Suprapubic skin (tissue), 4 donors: Measurements from ENCODE around the gene CACNA1S. TPM values are rescaled to one million over a fixed set of nuclear protein-coding genes. Genes with fewer than 3 reads are reported as not detected.

ENCODE experiments used
- DNase-seq, 2 donors: peaks; one replicate each; pipeline ENCODE4 v3.0.0-alpha.2; 2019; ENCODE audit warnings: low spot score in 2 of 2
- H3K27ac ChIP-seq: fragments of 200-600 bp; sonication (generic); one replicate; pipeline ENCODE4 v1.5.1; 2019
- H3K27me3 ChIP-seq: fragments of 200-600 bp; sonication (generic); one replicate; pipeline ENCODE4 v1.5.1; 2019
- H3K36me3 ChIP-seq: fragments of 200-600 bp; sonication (generic); one replicate; pipeline ENCODE4 v1.5.1; 2019
- H3K4me1 ChIP-seq: fragments of 200-600 bp; sonication (generic); one replicate; pipeline ENCODE4 v1.5.1; 2019
- H3K4me3 ChIP-seq: fragments of 200-600 bp; sonication (generic); one replicate; pipeline ENCODE4 v1.5.1; 2019; ENCODE audit warnings: mild to moderate bottlenecking
- H3K9me3 ChIP-seq: fragments of 200-600 bp; sonication (generic); one replicate; pipeline ENCODE4 v1.5.1; 2019
- CTCF ChIP-seq, 2 donors: fragments of 200-600 bp in 1 of 2; fragments of 450-650 bp in 1 of 2; sonication (generic) in 1 of 2; IDR thresholded peaks; one replicate each; pipeline ENCODE4 v1.5.1; 2016 to 2019; ENCODE audit warnings: antibody characterized with exemption in 2 of 2, mild to moderate bottlenecking in 1 of 2, moderate library complexity in 1 of 2
- EP300 ChIP-seq: sonication (generic); formaldehyde crosslinking; IDR thresholded peaks from one replicate; pipeline ENCODE4 v1.6.1; 2017; ENCODE audit warnings: antibody characterized with exemption
- POLR2A ChIP-seq, 2 donors: fragments of 450-650 bp; IDR thresholded peaks; one replicate each; pipeline ENCODE4 v1.6.1; 2017; ENCODE audit warnings: antibody characterized with exemption in 2 of 2, mild to moderate bottlenecking in 2 of 2, moderate library complexity in 2 of 2
- POLR2AphosphoS5 ChIP-seq, 3 donors: sonication (generic); formaldehyde crosslinking; IDR thresholded peaks; one replicate each; pipeline ENCODE4 v1.6.1; 2017; ENCODE audit warnings: antibody characterized with exemption in 3 of 3
- WGBS: methylation state at CpG from one replicate; pipeline ENCODE4 v1.1.5; 2018; 5-methylcytosine and 5-hydroxymethylcytosine counted together
- total RNA-seq, 4 donors: library from RNA; depleted of rRNA; stranded (reverse); fragments of >200 nt; gene quantifications; one replicate each; pipeline ENCODE4 v1.1.0, GENCODE V29; 2016

CACNA1S gene
- total RNA-seq, 4 donors from 2014 or later = not detected

- H3K27ac ChIP-seq = no peak overlapping the region
- no peaks in the 10 kb centered on the region for H3K9me3 ChIP-seq
- TF ChIP-seq POLR2AphosphoS5 (IDR thresholded peaks at IDR 0.05) (no peak), CTCF (IDR thresholded peaks at IDR 0.05) (no peak), POLR2A (IDR thresholded peaks at IDR 0.05) (no peak), EP300 (no peak)
- H3K4me3 ChIP-seq = no peak overlapping the region
- no peaks in the 10 kb centered on the region for H3K27me3 ChIP-seq
- 43% methylated on average over 1 of the region's 1 CpG for WGBS
- no peaks in the 10 kb centered on the region for H3K36me3 ChIP-seq
- H3K4me1 ChIP-seq = no peaks in the 10 kb centered on the region
- no peak for DNase-seq
Measured at GRCh38 chr1:201104141-201104540, 8.1 kb downstream of the CACNA1S start.

- Histone ChIP-seq H3K4me3 (no peak overlapping the region), H3K36me3 (no peaks in the 10 kb centered on the region), H3K27ac (no peak overlapping the region), H3K27me3 (no peaks in the 10 kb centered on the region), H3K9me3 (no peaks in the 10 kb centered on the region), H3K4me1 (no peaks in the 10 kb centered on the region)
- no peak for DNase-seq
- 77% methylated on average over 8 of the region's 9 CpGs for WGBS
- no peak for TF ChIP-seq POLR2AphosphoS5 (IDR thresholded peaks at IDR 0.05)
- TF ChIP-seq EP300 = no peak
- TF ChIP-seq POLR2A (IDR thresholded peaks at IDR 0.05) = no peak
- TF ChIP-seq CTCF (IDR thresholded peaks at IDR 0.05) = no peak
Measured at GRCh38 chr1:201103666-201104065, 8.6 kb downstream of the CACNA1S start.

GRCh38 chr1:201100169-201100930 lies 11.9 kb downstream of the CACNA1S start:
- Histone ChIP-seq H3K4me3 (no peak overlapping the region), H3K36me3 (no peaks in the 10 kb centered on the region), H3K27ac (no peak overlapping the region), H3K4me1 (peaks cover 13% of the 10 kb centered on the region), H3K27me3 (no peaks in the 10 kb centered on the region), H3K9me3 (no peaks in the 10 kb centered on the region)
- no peak for DNase-seq
- 91% methylated on average over 12 of the region's 12 CpGs for WGBS
- no peak for TF ChIP-seq CTCF (IDR thresholded peaks at IDR 0.05)
- TF ChIP-seq POLR2AphosphoS5 (IDR thresholded peaks at IDR 0.05) = no peak
- no peak for TF ChIP-seq POLR2A (IDR thresholded peaks at IDR 0.05)
- no peak for TF ChIP-seq EP300

- no peak overlapping the region for H3K27ac ChIP-seq
- DNase-seq = no peak
- no peaks in the 10 kb centered on the region for H3K36me3 ChIP-seq
- H3K9me3 ChIP-seq = no peaks in the 10 kb centered on the region
- H3K27me3 ChIP-seq = no peaks in the 10 kb centered on the region
- 82% methylated on average over 5 of the region's 5 CpGs for WGBS
- peaks cover 15% of the 10 kb centered on the region for H3K4me1 ChIP-seq
- no peak overlapping the region for H3K4me3 ChIP-seq
- TF ChIP-seq POLR2AphosphoS5 (IDR thresholded peaks at IDR 0.05) (no peak), POLR2A (IDR thresholded peaks at IDR 0.05) (no peak), CTCF (IDR thresholded peaks at IDR 0.05) (no peak), EP300 (no peak)
Measured at GRCh38 chr1:201098992-201099677, 13.1 kb downstream of the CACNA1S start.
